Left forelimb (tissue), 1 donor: ENCODE measurements around the gene CDX1.

Source experiments
- DNase-seq: peaks from one replicate; pipeline ENCODE4 v3.0.0-alpha.2; 2018; ENCODE audit warnings: low spot score

The CDX1 gene

GRCh38 chr5:150184006-150184405, 17.4 kb downstream of the CDX1 start:
- DNase-seq: no peak

DNA sequence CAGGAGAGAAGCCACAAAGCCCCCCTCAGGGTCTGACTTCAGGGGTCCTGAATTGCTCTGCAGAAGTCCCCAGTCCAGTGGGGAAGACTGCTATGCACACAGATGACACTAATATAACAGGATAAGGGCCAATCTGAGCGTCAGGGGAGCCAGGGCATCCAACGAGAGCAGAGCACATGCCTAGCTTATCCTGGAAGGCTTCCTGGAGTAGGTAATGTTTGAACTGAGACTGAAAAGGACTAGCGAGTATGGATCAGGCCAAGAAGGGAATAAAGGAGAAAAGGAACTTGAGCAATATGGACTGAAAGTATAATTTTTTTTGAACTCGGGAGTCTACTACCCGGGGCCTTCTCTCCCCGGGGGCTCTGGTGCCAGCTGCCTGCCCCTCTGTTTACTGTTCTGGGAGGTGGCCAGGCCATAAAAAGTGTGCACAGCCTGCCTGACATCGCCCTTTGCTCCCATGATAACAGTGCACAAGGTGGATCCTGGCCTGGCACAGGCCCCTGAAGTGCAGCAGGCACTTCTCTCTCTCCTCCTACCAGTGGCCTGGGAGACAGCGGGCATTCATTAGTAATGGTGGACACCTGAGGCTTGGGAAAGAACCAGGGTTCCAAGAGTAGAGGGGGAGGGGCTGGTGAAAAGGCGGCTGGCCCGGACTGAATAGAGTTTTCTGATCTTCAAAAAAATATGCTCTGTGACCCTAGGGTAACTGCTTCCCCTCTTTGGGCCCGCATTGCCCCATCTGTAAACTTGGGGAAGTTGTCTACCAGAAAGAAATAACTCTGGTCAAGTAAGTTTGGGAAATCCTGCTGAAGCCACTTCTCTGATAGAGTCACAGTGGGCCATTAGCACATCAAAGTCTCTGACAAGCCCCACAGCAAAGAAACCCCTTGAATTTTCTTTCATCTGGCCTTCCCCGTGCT, 18.7 kb downstream of the CDX1 start:
- DNase-seq: no peak

DNA sequence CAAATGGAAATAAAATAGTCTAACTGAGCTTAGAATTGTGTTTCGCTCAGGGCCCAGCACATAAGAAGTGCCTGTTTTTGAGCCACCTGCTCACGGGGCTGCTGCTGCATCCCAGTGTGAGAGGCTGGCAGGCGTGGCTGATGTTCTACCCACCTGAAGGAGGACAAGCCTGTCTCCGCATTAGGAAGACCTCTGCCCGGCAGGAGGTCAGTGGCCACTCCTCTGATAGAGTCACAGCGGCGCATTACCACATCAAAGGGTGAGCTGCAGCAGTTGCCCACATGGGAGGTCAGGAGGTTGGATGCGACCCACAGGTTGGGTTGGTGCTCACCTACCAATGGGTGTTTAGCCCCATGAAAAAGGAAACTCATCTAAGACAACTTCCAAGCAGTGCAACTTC, 19.6 kb downstream of the CDX1 start:
- no peak for DNase-seq

GRCh38 chr5:150186897-150187296, 20.3 kb downstream of the CDX1 start:
- DNase-seq: no peak

- DNase-seq: no peak
These were observed 21.7 kb downstream of the CDX1 start for GRCh38 chr5:150188146-150188842.

- DNase-seq: no peak
These were observed 22.7 kb downstream of the CDX1 start for GRCh38 chr5:150189326-150189725.

DNA sequence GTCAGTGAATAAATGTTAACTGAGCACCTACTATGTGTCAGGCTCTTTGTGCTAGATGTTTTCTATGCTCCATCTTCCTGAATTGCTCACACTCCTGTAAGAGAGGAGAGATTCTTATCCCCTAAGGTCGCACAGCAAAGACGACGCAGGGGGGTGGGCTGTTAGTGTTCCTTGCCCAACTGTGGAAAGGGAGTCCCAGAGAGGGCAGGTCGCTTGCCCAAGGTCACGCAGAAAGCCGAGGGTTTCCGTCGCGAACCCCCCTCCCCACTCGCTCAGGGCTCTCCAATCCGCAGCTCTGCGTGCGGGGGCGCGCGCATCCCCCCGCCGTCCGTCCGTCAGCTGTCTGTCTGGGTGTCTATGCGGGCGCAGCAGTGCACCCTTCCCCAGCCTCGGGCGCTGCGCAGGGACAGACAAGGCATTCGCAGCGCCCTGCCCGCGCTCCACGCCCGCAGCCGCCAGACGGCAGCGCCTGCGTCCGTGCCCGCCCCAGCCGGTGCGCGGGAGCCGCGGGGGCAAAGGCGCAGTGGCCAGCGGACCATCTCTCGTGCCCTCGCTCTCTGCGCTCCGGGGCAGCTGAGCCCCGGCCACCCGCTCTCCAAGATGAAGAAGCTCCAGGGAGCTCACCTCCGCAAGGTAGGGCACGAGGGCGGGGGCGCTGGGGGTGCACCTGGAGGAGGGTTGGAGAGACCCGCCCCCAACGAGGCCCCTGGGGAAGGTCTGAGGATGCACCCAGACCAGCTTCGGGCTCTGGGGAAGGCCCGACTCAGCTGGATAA, 23.3 kb downstream of the CDX1 start, which contains the start of gene SLC6A7:
TSS of gene SLC6A7 (plus strand) at position 335 of the 775 bp plus-strand sequence. CDS start at position 601, 266 bp downstream.
- no peak for DNase-seq

GRCh38 chr5:150190503-150190979, 24.0 kb downstream of the CDX1 start:
- no peak for DNase-seq

GRCh38 chr5:150190987-150191386, 24.4 kb downstream of the CDX1 start:
- no peak for DNase-seq

- DNase-seq: no peak
These were observed 25.9 kb downstream of the CDX1 start for GRCh38 chr5:150192462-150192861.

DNA sequence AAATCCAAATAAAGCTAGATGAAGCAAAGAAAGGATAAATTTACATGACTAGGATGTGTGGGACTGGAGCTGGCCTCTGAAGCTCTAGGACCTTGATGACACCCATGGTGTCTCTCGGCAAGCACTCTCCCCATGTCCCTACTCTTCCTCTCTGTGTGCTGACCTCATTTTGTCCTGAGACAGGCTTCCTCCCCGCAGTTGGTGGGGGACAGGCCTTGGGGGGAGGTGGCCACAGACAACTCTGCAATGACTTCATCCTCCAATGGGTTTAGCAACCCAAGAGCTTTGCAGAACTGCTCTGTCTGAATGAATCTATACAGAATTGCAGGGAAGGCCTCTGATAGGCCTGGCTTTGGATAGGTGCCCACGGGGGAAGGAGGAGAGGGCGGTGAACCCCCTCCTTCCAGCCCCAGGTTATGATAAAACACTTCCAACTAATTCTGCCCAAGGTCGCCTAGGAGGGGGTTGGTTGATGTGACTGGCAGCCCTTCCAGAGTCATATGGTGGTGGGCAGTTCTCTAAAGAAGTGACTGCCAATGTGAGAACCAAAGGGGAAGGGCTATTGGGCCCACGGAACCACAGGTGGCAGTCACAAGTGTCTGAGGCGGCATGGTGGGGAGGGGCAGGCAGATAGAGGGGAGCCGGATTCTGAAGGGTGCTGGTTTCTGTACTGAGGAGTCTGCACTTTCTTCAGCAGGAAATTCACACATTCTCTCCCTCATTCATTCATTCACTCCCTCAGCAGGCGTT, 29.3 kb downstream of the CDX1 start:
- no peak for DNase-seq

DNA sequence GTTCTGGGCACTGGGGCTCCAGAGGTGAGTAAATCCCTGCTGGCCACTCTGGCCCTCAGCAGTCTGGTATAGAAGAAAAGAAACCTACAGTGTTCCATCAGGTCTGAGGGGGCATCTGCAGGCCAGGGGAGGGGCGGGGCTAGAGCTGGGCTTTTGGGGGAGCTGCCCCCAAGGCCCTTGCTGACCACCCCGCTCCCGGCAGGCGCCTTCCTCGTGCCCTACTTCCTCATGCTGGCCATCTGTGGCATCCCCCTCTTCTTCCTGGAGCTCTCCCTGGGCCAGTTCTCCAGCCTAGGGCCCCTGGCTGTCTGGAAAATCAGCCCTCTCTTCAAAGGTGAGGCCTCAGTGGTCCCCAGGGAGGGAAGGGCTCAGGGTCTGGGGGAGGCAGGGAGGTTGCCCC, 29.9 kb downstream of the CDX1 start:
- no peak for DNase-seq

DNA sequence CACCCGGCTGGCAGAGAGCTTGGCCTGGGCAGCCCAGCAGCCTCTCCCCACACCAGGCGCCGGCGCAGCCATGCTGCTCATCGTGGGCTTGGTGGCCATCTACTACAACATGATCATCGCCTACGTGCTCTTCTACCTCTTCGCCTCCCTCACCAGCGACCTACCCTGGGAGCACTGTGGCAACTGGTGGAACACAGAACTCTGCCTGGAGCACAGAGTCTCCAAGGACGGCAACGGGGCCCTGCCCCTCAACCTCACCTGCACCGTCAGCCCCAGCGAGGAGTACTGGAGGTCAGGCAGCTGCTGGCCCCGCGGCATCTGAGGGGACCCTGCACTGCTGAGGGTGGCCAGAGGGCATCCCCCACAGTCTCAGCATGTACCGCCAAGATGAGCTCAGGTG, 30.4 kb downstream of the CDX1 start:
- DNase-seq: no peak

GRCh38 chr5:150197476-150197875, 30.9 kb downstream of the CDX1 start:
- no peak for DNase-seq

- DNase-seq: no peak
These were observed 35.9 kb downstream of the CDX1 start for GRCh38 chr5:150202501-150202900.

DNA sequence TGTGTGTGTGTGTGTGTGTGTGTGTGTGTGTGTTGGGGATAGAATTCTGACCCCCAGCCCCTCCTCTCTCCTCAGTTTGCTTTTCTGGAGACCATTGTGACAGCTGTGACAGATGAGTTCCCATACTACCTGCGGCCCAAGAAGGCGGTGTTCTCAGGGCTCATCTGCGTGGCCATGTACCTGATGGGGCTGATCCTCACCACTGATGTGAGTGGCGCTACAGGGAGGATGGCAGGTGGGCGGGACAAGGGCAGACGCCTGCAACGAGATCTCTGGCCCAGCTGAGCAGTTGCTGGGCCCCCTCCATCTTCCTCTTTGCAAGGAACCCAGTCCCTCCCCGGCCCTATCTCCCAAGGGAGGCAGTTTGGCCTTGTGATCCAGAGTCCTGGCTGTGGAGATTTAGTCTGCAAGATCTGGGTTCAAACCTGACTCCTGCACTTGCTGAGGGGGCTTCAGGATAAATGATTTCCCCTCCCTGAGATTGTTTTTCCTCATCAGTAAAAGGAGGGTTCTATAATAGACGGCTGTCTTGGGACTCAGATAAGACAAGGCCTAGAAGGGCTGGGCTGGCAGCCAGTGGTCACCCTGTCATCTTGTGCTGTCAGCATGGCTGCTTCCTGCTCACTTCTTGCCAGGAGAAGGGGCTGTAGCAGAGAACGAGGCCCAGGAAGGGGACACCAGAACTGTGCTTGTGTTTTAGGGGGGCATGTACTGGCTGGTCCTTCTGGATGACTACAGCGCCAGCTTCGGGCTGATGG, 37.4 kb downstream of the CDX1 start:
- no peak for DNase-seq

DNA sequence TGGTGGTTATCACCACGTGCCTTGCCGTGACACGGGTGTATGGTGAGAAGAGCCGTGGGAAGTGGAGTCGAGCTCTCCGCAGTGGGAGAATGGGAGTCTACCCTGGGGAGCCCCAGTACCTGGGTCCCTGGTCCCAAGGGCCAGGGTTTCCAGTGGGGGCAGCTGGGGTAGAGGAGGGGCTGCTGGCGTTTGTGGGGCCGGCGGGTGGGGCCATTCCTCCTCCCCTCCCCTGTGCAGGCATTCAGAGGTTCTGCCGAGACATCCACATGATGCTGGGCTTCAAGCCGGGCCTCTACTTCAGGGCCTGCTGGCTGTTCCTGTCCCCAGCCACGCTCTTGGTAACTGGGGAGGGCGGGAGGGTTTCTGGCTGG, 38.0 kb downstream of the CDX1 start:
- no peak for DNase-seq

DNA sequence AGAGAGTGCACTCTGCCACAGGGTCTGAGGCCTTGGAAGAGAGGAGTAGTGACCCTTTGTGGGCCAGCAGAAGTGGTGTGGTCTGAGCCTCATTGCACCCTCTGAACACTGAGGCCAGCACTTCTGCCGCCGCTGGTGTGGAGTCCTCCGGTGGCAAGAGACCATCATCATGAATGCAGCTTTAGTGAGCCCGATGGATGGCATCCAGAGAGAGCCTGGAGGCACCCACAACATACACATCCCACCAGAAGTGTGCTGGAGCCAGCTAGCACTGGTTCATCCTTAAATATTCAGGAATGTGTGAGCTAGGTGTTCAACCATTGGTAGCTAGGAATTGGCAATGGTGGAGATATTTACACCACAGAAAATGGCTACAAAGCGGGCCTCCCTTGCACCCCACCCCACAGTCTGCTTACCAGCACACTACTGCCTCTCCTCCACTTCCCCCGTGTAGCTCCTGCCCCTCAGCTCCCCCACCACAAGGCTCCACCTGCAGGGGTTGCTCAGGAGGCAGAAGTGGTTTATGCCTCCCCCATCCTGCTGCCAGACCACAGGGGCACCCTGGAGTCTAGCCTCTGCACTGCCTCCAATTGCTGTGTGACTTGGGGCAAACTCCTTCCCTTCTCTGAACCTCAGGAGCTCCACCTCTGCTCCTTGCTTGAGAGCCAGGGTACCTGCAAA, 39.7 kb downstream of the CDX1 start:
- no peak for DNase-seq

- no peak for DNase-seq
These were observed 40.2 kb downstream of the CDX1 start for GRCh38 chr5:150206779-150207115.
